ENCODE results near the gene HPCAL1. TPM values are rescaled to one million over a fixed set of nuclear protein-coding genes. Genes with fewer than 3 reads are reported as not detected.

HPCAL1 gene
- total RNA-seq, result 55.2 and 115 TPM in 2 replicates

DNA sequence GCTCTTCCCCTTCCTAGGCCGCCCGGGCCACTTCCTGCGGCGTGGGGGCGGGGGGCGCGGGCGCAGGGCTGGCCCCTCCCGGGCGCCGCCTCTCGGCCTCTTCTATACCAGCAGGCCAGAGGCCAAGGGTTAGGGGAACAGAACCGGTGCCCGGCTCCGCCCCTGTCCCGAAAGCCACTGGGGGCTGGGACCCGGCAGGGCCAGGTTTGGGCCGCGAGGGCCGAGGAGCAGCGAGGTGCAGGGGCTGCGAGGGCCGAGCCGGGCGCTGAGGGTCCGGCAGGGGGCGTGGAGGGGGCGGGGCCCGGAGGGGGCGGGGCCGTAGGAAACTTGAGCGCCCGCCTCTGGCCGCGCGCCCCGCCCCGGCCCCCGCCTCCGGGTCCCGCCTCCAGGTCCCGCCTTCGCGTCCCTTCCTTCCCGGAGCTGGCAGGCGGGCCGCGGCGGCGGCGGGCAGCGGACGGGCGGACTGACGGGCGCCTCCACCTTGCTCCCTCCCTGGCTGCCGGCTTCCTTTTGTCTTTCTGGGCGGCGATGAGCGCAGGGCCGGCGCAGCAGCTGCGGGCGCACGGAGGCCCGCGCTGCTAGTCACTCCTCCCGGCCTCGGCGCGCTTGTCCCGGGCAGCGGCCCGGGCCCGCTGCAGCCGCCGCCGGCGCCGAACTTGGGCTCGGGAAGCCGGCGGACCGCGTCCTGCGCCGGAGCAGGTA is at the start of gene HPCAL1:
HPCAL1 (plus strand) TSS at position 426 of the 702 bp plus-strand sequence. CDS start 116,854 bp downstream, outside the sequence.

DNA sequence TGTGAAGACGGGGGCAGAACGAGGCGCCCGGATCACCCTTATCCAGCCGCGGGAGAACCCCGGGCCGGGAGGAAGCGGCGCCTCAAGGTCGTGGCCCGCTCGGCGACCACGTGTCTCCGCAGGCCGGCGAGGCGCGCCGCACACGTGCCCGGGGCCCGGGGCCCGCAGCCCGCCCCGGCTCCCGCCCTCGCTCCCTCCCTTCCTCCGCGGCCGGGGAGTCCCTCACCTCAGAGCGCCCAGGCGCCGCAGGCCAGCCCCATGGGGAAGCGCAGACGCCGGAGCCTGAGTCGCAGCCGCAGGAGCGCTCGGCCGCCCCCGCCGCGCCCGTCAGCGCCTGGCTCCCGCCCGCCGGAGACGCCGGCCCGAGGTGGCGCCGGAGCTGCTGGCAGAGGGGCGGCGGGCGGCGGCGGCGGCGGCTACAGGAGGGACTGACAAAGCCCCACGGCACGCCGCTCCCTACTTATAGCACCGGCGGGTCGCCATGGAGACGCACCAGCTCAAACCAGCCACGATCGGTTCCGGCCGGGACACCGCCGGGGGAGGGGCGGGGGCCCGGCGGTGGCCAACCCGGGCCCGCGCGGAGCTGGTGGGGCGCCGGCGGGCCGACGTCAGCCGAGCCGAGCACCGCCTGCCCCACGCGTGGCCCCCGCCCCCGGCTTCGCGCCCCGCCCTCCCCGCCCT is 145.3 kb downstream of the HPCAL1 start, which contains the start of gene ODC1:
ODC1 (minus strand) TSS at position 433 of the 681 bp plus-strand sequence. CDS start 3,295 bp downstream, outside the sequence.

Other genes with a start within 250 kb of the HPCAL1 start
- gene CYS1, start 222.5 kb upstream of the HPCAL1 start, total RNA-seq, result 0.09 and 0.19 TPM in 2 replicates
- 17.1 and 36.1 TPM in 2 replicates for gene RRM2, start 180.2 kb upstream of the HPCAL1 start, total RNA-seq
- 97.7 and 171 TPM in 2 replicates for gene ODC1, start 145.4 kb downstream of the HPCAL1 start, total RNA-seq